ENCODE data around the gene CDX2. TPM values are rescaled to one million over a fixed set of nuclear protein-coding genes. Genes with fewer than 3 reads are reported as not detected.

The CDX2 gene
- polyA plus RNA-seq, 1 donor from 2014 or later, result not detected

- Histone ChIP-seq H3K4me3 (ENCODE audit: low read length) (no peak overlapping the region), H3K4me2 (ENCODE audit: low read length) (no peak overlapping the region), H3K9me3 (ENCODE audit: low read length) (no peaks in the 10 kb centered on the region), H3K27me3 (ENCODE audit: insufficient read depth, low read depth, low read length) (peaks cover 100% of the 10 kb centered on the region), H3K9ac (ENCODE audit: low read length) (no peak overlapping the region), H2AFZ (ENCODE audit: low read depth, low read length) (no peak overlapping the region), H4K20me1 (ENCODE audit: insufficient read depth) (no peaks in the 10 kb centered on the region), H3K79me2 (replicated peaks; ENCODE audit: insufficient read depth, low read length) (no peaks in the 10 kb centered on the region), H3K27ac (ENCODE audit: low read length) (no peak overlapping the region), H3K9me2 (ENCODE audit: insufficient read depth, low read length) (no peaks in the 10 kb centered on the region), H3K36me3 (ENCODE audit: insufficient read depth, low read length) (no peaks in the 10 kb centered on the region), H3F3A (ENCODE audit: insufficient read depth, low read length, poor library complexity, severe bottlenecking) (no peaks in the 10 kb centered on the region)
- TF ChIP-seq SMC3 (conservative IDR thresholded peaks at IDR 0.05; ENCODE audit: poor library complexity) (no peak), MXI1 (conservative IDR thresholded peaks at IDR 0.05; ENCODE audit: poor library complexity, severe bottlenecking) (no peak), TAF1 (IDR thresholded peaks at IDR 0.05; ENCODE audit: low read depth) (no peak), EP300 (conservative IDR thresholded peaks at IDR 0.05; ENCODE audit: poor library complexity, severe bottlenecking) (no peak), POLR2AphosphoS5 (IDR thresholded peaks at IDR 0.05) (no peak), RAD21 (conservative IDR thresholded peaks at IDR 0.05) (no peak), CTCF (IDR thresholded peaks at IDR 0.05; ENCODE audit: poor library complexity, severe bottlenecking) (no peak), EZH2 (IDR thresholded peaks at IDR 0.05; ENCODE audit: borderline replicate concordance, insufficient read depth, low read length, poor library complexity, severe bottlenecking) (no peak)
- TF ChIP-seq, protein P1, sequence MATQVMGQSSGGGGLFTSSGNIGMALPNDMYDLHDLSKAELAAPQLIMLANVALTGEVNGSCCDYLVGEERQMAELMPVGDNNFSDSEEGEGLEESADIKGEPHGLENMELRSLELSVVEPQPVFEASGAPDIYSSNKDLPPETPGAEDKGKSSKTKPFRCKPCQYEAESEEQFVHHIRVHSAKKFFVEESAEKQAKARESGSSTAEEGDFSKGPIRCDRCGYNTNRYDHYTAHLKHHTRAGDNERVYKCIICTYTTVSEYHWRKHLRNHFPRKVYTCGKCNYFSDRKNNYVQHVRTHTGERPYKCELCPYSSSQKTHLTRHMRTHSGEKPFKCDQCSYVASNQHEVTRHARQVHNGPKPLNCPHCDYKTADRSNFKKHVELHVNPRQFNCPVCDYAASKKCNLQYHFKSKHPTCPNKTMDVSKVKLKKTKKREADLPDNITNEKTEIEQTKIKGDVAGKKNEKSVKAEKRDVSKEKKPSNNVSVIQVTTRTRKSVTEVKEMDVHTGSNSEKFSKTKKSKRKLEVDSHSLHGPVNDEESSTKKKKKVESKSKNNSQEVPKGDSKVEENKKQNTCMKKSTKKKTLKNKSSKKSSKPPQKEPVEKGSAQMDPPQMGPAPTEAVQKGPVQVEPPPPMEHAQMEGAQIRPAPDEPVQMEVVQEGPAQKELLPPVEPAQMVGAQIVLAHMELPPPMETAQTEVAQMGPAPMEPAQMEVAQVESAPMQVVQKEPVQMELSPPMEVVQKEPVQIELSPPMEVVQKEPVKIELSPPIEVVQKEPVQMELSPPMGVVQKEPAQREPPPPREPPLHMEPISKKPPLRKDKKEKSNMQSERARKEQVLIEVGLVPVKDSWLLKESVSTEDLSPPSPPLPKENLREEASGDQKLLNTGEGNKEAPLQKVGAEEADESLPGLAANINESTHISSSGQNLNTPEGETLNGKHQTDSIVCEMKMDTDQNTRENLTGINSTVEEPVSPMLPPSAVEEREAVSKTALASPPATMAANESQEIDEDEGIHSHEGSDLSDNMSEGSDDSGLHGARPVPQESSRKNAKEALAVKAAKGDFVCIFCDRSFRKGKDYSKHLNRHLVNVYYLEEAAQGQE (IDR thresholded peaks at IDR 0.05; ENCODE audit: borderline replicate concordance), result no peak
Observed at GRCh38 chr13:27971776-27972477, 2.8 kb upstream of the CDX2 start.

DNA sequence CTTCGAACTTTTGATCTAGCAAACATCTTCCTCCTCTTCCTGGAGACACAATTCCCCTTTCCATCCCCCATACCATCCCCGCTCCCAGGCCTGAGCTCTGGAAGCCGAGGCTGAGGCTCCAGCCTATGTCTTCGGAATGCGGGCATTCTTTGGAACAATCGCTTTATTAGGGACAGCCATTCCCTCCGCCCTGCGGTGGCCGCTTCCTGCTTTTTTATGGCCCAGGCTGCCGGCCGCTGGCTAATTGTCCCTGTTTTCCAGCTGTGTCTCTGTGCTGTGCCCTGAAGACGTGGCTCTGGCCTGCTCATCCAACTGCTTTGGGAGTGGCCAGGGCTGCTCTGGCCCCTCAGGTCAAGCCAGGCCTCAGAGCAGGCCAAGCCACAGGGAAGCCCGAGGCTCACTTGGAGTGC is 2.1 kb upstream of the CDX2 start:
- H4K20me1 ChIP-seq (ENCODE audit: insufficient read depth), result no peaks in the 10 kb centered on the region

More for the DNA sequence above, 2.1 kb upstream of the CDX2 start:
- TF ChIP-seq MXI1 (conservative IDR thresholded peaks at IDR 0.05; ENCODE audit: poor library complexity, severe bottlenecking) (no peak), POLR2AphosphoS5 (IDR thresholded peaks at IDR 0.05) (no peak), TAF1 (IDR thresholded peaks at IDR 0.05; ENCODE audit: low read depth) (no peak), EP300 (conservative IDR thresholded peaks at IDR 0.05; ENCODE audit: poor library complexity, severe bottlenecking) (no peak), CTCF (IDR thresholded peaks at IDR 0.05; ENCODE audit: poor library complexity, severe bottlenecking) (no peak), EZH2 (IDR thresholded peaks at IDR 0.05; ENCODE audit: borderline replicate concordance, insufficient read depth, low read length, poor library complexity, severe bottlenecking) (peak; percentile 34)
- TF ChIP-seq, protein P1 (IDR thresholded peaks at IDR 0.05; ENCODE audit: borderline replicate concordance), result no peak
- Histone ChIP-seq H3K9ac (ENCODE audit: low read length) (no peak overlapping the region), H3K9me2 (ENCODE audit: insufficient read depth, low read length) (no peaks in the 10 kb centered on the region), H3K79me2 (replicated peaks; ENCODE audit: insufficient read depth, low read length) (no peaks in the 10 kb centered on the region), H3K36me3 (ENCODE audit: insufficient read depth, low read length) (no peaks in the 10 kb centered on the region), H3K9me3 (ENCODE audit: low read length) (no peaks in the 10 kb centered on the region), H2AFZ (ENCODE audit: low read depth, low read length) (no peak overlapping the region), H3K4me2 (ENCODE audit: low read length) (no peak overlapping the region), H3K27ac (ENCODE audit: low read length) (no peak overlapping the region), H3F3A (ENCODE audit: insufficient read depth, low read length, poor library complexity, severe bottlenecking) (no peaks in the 10 kb centered on the region), H3K27me3 (ENCODE audit: insufficient read depth, low read depth, low read length) (peaks cover 100% of the 10 kb centered on the region), H3K4me3 (ENCODE audit: low read length) (no peak overlapping the region)

All from neural cell (in vitro differentiated cells).